DND-41 (cell line): ENCODE measurements around the gene TEX36.

ENCODE experiments used
- EZH2 ChIP-seq: IDR thresholded peaks from 3 replicates; pipeline ENCODE4 v1.6.1; 2012; ENCODE audit warnings: borderline replicate concordance, low read depth, mild to moderate bottlenecking, moderate library complexity, low read length, inconsistent platforms; ENCODE audit not compliant: severe bottlenecking
- TF ChIP-seq, protein P1 (sequence below): IDR thresholded peaks from 2 replicates; pipeline ENCODE4 v1.5.1; 2012; ENCODE audit warnings: borderline replicate concordance, low read length, moderate library complexity, mild to moderate bottlenecking; ENCODE audit not compliant: poor library complexity, severe bottlenecking; ENCODE audit errors: extremely low read depth

DNA sequence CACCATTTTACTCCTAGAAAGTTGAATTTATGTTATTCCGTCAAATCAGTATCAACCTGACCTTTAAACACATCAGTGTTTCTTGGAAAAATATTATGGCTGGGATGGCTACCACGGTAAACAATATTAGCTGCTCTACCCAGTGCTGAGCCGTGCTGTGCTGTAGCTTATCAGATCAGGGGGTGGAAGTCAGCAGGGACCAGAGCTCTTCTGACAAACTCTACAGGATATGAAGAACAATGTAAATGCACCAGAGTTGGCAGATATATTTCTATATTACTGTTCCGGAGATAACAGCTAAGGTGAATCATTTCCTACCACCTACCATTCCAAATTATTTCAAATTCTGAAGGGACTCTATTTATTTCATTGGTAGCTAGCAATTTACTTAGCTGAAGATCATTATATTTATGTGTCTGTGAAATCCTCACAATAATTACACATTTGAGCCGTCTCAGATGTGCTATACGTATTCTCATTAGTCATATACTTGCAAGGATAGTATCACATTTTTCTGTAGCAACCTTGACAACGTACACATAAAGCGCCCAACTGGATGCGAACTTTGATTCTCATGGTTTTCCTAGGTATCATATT is 76.5 kb downstream of the TEX36 start:
- TF ChIP-seq, protein P1, sequence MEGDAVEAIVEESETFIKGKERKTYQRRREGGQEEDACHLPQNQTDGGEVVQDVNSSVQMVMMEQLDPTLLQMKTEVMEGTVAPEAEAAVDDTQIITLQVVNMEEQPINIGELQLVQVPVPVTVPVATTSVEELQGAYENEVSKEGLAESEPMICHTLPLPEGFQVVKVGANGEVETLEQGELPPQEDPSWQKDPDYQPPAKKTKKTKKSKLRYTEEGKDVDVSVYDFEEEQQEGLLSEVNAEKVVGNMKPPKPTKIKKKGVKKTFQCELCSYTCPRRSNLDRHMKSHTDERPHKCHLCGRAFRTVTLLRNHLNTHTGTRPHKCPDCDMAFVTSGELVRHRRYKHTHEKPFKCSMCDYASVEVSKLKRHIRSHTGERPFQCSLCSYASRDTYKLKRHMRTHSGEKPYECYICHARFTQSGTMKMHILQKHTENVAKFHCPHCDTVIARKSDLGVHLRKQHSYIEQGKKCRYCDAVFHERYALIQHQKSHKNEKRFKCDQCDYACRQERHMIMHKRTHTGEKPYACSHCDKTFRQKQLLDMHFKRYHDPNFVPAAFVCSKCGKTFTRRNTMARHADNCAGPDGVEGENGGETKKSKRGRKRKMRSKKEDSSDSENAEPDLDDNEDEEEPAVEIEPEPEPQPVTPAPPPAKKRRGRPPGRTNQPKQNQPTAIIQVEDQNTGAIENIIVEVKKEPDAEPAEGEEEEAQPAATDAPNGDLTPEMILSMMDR, result no peak
- no peak for TF ChIP-seq EZH2
